Measurements from ENCODE around the gene SLC39A6. TPM values are rescaled to one million over a fixed set of nuclear protein-coding genes. Genes with fewer than 3 reads are reported as not detected.
A peak's percentile ranks its signal among the peaks of the same experiment; 100 is the strongest.

SLC39A6 gene
- total and polyA plus RNA-seq, 2 of the 13 experiments (the other 11 are each of a cell fraction or from before 2014, with no cell fraction given), result 41.7 to 59.2 TPM

DNA sequence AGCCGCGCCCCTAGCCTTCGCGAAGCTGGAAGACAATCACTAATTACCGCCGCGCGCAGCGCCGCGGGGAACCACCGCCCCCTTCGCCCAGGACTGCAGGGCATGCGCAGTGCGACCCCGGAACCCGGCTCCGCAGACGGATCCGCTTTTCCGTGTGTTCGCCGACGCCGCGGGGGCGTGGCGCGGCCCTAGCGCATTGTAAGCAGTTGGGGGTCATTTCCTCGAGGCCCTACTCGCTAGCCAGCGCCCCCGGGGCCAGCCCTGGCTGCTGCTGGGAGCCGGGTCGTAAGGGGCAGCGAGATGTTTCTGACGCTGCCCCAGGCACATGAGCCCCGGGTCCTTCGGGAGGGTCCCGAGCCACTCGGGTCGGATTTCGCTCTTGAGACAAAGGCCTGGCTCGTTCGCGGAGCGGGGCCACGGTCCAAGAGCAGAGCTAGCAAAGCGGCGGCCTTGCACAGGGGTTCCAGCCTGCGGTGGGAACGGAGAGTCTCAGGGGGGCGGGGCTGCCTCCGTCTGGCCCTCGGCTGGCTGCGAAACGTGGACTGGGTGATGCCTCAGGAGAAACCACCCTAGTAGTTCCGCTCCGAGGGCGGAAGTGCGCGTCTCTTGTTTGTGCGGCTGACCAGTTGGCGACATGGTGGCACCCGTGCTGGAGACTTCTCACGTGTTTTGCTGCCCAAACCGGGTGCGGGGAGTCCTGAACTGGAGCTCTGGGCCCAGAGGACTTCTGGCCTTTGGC is at the start of gene SLC39A6, which contains the start of gene ELP2 (continued):
- TF ChIP-seq, protein P1, sequence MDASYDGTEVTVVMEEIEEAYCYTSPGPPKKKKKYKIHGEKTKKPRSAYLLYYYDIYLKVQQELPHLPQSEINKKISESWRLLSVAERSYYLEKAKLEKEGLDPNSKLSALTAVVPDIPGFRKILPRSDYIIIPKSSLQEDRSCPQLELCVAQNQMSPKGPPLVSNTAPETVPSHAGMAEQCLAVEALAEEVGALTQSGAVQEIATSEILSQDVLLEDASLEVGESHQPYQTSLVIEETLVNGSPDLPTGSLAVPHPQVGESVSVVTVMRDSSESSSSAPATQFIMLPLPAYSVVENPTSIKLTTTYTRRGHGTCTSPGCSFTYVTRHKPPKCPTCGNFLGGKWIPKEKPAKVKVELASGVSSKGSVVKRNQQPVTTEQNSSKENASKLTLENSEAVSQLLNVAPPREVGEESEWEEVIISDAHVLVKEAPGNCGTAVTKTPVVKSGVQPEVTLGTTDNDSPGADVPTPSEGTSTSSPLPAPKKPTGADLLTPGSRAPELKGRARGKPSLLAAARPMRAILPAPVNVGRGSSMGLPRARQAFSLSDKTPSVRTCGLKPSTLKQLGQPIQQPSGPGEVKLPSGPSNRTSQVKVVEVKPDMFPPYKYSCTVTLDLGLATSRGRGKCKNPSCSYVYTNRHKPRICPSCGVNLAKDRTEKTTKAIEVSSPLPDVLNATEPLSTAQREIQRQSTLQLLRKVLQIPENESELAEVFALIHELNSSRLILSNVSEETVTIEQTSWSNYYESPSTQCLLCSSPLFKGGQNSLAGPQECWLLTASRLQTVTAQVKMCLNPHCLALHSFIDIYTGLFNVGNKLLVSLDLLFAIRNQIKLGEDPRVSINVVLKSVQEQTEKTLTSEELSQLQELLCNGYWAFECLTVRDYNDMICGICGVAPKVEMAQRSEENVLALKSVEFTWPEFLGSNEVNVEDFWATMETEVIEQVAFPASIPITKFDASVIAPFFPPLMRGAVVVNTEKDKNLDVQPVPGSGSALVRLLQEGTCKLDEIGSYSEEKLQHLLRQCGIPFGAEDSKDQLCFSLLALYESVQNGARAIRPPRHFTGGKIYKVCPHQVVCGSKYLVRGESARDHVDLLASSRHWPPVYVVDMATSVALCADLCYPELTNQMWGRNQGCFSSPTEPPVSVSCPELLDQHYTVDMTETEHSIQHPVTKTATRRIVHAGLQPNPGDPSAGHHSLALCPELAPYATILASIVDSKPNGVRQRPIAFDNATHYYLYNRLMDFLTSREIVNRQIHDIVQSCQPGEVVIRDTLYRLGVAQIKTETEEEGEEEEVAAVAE (CRISPR knock-in tag; IDR thresholded peaks at IDR 0.05; ENCODE audit: borderline replicate concordance), result no peak; the same call in 1 of the 2 replicates
- 0 out of 2 replicates have a peak, but pooled peaks have one; percentile 39 for TF ChIP-seq PCBP1 (IDR thresholded peaks at IDR 0.05; ENCODE audit: borderline replicate concordance, low read depth, low read length)
- TF ChIP-seq MXD4 (CRISPR knock-in tag; IDR thresholded peaks at IDR 0.05), result peak; percentile 95
- peak; percentile 48; the same call in 1 of the 2 replicates for TF ChIP-seq MAFG (CRISPR knock-in tag; IDR thresholded peaks at IDR 0.05)
- TF ChIP-seq ISX (CRISPR knock-in tag; conservative IDR thresholded peaks at IDR 0.05), result no peak
- no peak for TF ChIP-seq CHD4 (IDR thresholded peaks at IDR 0.05; ENCODE audit: borderline replicate concordance, low read length)
- TF ChIP-seq MAX (IDR thresholded peaks at IDR 0.05), result peak; percentile 93
- TF ChIP-seq ZNF468 (CRISPR knock-in tag; IDR thresholded peaks at IDR 0.05), result peak; percentile 64; the same call in 1 of the 2 replicates
- TF ChIP-seq MTA1 (CRISPR knock-in tag; IDR thresholded peaks at IDR 0.05; ENCODE audit: borderline replicate concordance), result peak; percentile 43; the same call in 1 of the 2 replicates
- peak; percentile 86 for TF ChIP-seq KDM2A (CRISPR knock-in tag; IDR thresholded peaks at IDR 0.05; ENCODE audit: borderline replicate concordance, low read depth)
- peak; percentile 26; the same call in 1 of the 2 replicates for TF ChIP-seq ZNF678 (CRISPR knock-in tag; IDR thresholded peaks at IDR 0.05)
- TF ChIP-seq, protein P2, sequence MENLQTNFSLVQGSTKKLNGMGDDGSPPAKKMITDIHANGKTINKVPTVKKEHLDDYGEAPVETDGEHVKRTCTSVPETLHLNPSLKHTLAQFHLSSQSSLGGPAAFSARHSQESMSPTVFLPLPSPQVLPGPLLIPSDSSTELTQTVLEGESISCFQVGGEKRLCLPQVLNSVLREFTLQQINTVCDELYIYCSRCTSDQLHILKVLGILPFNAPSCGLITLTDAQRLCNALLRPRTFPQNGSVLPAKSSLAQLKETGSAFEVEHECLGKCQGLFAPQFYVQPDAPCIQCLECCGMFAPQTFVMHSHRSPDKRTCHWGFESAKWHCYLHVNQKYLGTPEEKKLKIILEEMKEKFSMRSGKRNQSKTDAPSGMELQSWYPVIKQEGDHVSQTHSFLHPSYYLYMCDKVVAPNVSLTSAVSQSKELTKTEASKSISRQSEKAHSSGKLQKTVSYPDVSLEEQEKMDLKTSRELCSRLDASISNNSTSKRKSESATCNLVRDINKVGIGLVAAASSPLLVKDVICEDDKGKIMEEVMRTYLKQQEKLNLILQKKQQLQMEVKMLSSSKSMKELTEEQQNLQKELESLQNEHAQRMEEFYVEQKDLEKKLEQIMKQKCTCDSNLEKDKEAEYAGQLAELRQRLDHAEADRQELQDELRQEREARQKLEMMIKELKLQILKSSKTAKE (CRISPR knock-in tag; IDR thresholded peaks at IDR 0.05; ENCODE audit: borderline replicate concordance), result peak; percentile 50
- TF ChIP-seq ARNT (IDR thresholded peaks at IDR 0.05), result no peak
- peak; percentile 82 for TF ChIP-seq RNF2 (conservative IDR thresholded peaks at IDR 0.05; ENCODE audit: low read depth)
- TF ChIP-seq ZNF878 (CRISPR knock-in tag; IDR thresholded peaks at IDR 0.05), result no peak
- TF ChIP-seq REXO4 (CRISPR knock-in tag; IDR thresholded peaks at IDR 0.05; ENCODE audit: borderline replicate concordance), result no peak
- peak; percentile 69 for TF ChIP-seq AGO1 (IDR thresholded peaks at IDR 0.05; ENCODE audit: low read depth, low read length, poor library complexity, severe bottlenecking)
- peak; percentile 46; the same call in 1 of the 2 replicates for TF ChIP-seq SMAD3 (CRISPR knock-in tag; IDR thresholded peaks at IDR 0.05)
- TF ChIP-seq, protein P3, sequence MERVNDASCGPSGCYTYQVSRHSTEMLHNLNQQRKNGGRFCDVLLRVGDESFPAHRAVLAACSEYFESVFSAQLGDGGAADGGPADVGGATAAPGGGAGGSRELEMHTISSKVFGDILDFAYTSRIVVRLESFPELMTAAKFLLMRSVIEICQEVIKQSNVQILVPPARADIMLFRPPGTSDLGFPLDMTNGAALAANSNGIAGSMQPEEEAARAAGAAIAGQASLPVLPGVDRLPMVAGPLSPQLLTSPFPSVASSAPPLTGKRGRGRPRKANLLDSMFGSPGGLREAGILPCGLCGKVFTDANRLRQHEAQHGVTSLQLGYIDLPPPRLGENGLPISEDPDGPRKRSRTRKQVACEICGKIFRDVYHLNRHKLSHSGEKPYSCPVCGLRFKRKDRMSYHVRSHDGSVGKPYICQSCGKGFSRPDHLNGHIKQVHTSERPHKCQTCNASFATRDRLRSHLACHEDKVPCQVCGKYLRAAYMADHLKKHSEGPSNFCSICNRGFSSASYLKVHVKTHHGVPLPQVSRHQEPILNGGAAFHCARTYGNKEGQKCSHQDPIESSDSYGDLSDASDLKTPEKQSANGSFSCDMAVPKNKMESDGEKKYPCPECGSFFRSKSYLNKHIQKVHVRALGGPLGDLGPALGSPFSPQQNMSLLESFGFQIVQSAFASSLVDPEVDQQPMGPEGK (CRISPR knock-in tag; IDR thresholded peaks at IDR 0.05), result peak; percentile 86
